Mesenteric fat pad (tissue), 1 donor: ENCODE measurements around the gene CLEC1A. TPM values are rescaled to one million over a fixed set of nuclear protein-coding genes. Genes with fewer than 3 reads are reported as not detected.

ENCODE experiments used
- DNase-seq: peaks from one replicate; pipeline ENCODE4 v3.0.0-alpha.2; 2020; ENCODE audit warnings: low spot score
- total RNA-seq: library from RNA; stranded (reverse); fragmentation: NEBNext Ultra II Directional; extraction: Animal tissue kit (Norgen Biotek cat#: 25700); gene quantifications from one replicate; pipeline ENCODE4 v1.2.1, GENCODE V29; 2021
- donor health status: DM: yes; HTN: yes; CAD: no.

CLEC1A gene
- total RNA-seq, 1 donor from 2014 or later, result 7.7 TPM

GRCh38 chr12:10101648-10102220 is 2.9 kb upstream of the CLEC1A start:
- DNase-seq, result no peak

DNA sequence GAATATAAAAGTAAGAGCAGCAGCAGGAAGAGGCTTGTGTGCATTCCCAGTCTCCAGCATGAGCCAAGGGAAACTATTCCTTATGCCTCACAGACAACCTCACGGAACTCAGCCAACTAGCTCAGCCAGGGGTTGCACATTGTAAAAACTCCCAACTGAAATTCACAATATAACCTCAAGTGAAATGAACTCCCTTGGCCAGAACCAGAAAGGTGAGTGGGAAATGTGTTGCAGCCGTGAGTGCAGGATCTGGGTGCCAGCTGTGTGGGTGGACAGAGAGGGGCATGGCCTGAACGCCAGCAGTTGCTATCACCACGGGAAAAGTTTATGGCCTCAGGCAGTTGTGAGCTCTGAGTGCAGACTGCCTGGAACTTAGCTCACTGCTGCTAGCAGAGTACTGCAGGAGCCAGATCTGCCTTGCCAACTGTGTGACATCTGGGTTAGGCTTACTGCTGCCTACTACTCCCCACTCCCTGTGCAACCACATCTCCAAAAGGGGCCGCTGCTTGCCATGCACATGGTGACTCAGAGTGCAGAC is 2.3 kb upstream of the CLEC1A start:
- DNase-seq, result no peak

DNA sequence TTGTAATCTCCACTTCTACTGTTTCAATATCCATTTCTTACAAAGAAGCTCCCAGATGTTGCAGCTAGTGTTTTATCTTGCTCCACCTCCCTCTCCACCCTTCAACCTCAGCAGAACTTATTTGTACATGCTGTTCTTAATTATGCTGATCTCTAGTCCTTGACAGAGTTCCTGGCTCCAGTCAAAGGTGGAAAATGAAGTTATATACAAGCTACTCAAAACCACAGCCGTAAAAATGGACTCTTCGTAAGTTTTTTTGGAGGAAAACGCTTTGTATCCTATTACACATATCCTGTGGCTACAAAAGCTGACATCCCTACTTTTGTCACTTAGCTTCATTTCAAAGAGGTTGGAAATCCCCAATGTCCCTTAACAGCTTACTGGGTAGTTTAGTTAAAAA is 1.3 kb downstream of the CLEC1A start:
- no peak for DNase-seq

GRCh38 chr12:10095971-10096370 is 2.8 kb downstream of the CLEC1A start:
- no peak for DNase-seq

DNA sequence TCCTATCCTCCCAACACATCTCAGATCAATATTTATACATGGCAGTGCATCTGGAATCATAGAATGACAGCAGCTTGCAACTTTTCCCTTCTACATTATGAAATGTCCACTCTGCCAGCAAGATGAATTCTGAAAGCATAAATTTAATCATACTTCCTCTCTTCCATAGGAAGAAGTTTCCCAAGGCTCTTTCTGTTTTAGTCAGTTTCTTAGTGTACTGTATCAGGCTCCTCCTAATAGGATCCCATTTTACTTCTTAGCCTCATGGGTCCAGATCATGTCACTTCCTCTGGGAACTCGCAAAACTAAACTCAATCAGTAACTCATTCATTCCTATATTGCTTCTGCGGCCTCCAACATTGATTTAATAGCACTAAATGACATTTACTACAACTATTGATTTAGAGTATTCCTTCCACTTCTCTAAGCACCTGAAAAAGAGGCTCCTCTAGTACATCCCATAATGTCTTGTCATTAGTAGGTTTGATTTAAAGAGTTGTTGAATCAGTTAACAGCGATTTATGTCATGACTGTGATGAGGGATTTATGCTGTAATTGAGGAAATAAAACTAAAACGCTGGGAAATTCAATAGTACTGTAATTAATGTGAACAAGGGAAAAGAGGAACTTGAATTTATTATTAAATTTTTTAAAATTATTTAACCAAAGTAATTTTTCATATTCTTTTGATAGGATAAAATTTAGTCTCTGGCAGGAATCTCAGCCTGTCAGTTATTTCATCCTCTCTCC is 4.0 kb downstream of the CLEC1A start:
- no peak for DNase-seq

DNA sequence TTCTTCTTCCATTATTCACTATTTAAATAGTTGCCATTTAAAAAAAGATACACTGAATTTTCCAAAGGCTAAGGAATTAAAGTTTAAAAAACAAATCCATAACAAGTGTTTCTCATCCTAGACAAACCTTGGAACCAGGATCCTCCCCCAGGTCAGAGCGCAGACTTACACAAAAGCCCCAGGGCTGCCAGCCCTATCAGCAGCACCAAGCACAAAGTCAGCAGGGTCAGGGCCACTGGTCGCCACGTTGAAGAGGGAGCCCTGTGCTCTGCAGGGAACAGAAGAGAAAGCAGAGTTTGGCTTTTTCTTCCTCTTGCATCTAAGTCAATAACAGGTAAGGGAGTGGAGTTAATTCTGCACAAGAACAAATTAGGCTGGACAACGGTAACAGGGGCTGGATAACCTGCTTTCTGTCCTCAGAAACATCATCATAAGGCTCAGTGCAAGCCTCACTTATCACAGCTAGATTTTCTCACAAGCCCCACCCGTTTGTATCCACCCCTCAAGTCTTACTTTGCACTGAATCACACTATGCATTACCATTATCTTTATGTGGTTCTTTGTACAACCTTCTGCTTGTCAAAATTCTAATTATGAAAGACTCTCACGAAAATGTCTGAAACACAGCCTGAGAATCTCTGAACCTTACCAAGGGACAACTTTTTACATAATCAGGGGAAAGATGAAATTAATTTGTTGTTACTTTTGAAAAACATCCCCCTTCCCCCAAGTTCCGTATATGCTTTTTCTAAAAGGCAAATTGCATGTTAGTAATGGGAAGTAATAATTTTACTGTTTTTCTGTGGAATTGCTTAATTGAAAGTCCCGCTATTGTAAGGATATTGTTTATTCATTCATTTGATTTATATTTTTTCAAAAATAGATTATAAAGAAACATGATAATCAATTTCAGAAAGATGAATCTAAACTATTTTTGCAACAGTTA is 9.6 kb downstream of the CLEC1A start:
- no peak for DNase-seq

DNA sequence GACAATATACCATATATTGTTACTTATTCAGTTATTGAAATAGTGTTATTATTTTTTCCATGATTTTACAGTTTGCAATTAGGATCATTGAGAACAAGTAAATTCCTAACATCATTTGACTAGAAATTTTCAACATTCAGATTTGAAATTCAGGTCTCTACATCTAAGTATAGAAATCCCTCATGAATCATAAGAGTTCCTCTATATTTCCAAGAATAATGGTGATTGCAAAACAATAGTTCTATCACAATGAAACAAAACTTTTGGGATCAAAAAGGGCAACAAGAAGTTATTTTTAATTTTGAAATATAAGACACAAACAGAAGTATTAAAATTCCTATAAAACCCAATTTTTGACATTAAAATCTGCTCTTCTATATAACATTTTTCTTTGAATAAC is 10.8 kb downstream of the CLEC1A start:
- no peak for DNase-seq

- no peak for DNase-seq
Observed at GRCh38 chr12:10086387-10086786, 12.4 kb downstream of the CLEC1A start.

DNA sequence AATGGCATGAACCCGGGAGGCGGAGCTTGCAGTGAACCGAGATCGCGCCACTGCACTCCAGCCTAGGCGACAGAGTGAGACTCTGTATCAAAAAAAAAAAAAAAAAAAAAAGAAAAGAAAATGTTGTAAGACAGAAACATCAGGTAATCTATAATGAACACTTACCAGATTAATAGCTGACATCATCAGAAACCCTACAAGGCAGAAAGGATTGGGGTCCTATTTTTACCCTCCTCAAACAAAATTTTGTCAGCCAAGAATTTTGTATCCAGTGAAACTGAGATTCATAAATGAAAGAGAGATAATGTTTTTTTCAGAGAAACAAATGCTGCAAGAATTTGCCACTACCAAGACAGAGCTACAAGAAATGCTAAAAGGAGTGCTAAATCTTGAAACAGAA is 14.1 kb downstream of the CLEC1A start:
- DNase-seq, result no peak

GRCh38 chr12:10082117-10082874 is 16.5 kb downstream of the CLEC1A start:
- no peak for DNase-seq

GRCh38 chr12:10075451-10075850 is 23.3 kb downstream of the CLEC1A start:
- DNase-seq, result no peak

DNA sequence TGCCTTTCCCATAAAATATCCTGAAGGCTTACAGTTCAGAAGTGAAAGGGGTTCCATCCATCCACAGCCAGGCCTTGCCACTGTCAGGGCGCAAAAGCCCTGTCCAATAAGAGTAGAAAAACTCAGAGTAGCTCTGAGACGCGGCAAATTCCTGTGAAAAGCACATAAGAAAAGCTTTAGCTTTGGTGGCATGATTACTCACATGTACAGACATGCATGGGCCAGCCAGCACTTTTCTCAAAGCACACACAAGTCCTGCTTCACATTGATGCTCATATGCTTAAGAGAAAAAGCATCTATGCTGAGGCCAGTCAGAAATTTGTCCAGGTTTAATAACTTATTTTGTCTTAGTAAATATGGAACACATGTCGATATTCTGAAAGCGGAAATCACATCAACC is 25.5 kb downstream of the CLEC1A start:
- no peak for DNase-seq

- no peak for DNase-seq
Observed at GRCh38 chr12:10072131-10072530, 26.7 kb downstream of the CLEC1A start.

GRCh38 chr12:10070380-10070779 is 28.4 kb downstream of the CLEC1A start:
- DNase-seq, result no peak

GRCh38 chr12:10069976-10070375 is 28.8 kb downstream of the CLEC1A start:
- DNase-seq, result no peak

DNA sequence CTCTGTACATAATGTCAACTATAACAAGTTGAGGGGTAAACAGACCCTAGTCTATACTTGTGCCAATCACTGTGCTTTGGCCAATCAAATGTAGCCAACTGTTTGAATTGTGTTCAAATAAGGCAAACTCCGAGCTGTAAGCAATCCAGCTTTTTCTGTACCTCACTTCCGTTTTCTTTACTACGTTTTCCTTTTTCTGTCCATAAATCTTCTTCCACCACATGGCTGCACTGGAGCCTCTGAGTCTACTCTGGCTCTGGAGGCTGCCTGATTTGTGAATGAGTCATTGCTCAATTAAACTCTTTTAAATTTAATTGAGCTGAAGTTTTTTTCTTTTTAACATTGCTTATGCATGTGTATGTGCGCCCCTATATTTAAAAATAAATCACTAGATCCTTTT is 29.7 kb downstream of the CLEC1A start:
- DNase-seq, result no peak

DNA sequence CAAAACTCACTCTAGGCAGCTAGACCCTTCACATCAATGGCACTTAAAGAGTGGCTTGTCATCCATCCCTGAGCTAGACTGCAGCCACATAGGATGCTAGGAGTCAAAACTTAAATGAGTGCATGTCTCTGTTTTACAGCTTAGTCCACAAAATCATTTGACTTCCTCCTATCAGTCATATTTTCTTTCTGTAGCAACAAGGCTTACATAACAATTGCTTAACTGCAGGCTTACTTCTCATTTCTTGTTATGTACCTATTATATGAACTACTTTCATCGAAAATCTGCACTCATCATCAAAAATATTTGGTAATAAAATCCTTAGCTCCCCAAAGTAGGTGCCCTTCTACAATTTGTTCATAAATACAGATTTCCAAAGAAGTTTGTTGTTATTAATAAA is 30.1 kb downstream of the CLEC1A start:
- no peak for DNase-seq

GRCh38 chr12:10067942-10068341 is 30.8 kb downstream of the CLEC1A start:
- DNase-seq, result no peak

- no peak for DNase-seq
Observed at GRCh38 chr12:10067264-10067663, 31.5 kb downstream of the CLEC1A start.

GRCh38 chr12:10065241-10065640 is 33.5 kb downstream of the CLEC1A start:
- no peak for DNase-seq

GRCh38 chr12:10058387-10058786 is 40.4 kb downstream of the CLEC1A start:
- no peak for DNase-seq
